ENCODE results near the gene TENM3. TPM values are rescaled to one million over a fixed set of nuclear protein-coding genes. Genes with fewer than 3 reads are reported as not detected.

The TENM3 gene
- total and polyA plus RNA-seq, 3 donors from 2014 or later: 10.9 to 42.7 (median 42.2) TPM

GRCh38 chr4:182724414-182724813, 481.2 kb downstream of the TENM3 start:
- no peaks in the 10 kb centered on the region for H3K9me3 ChIP-seq
- H3K36me3 ChIP-seq (ENCODE audit: low read depth, missing control alignments): no peaks in the 10 kb centered on the region
- H3K4me1 ChIP-seq: no peaks in the 10 kb centered on the region
- no peaks in the 10 kb centered on the region for H3K27me3 ChIP-seq
- intact Hi-C loops (cut with DNase I; ENCODE audit: low total_unique reads): no loop called here
- no peak for DNase-seq
- WGBS, 2 donors: 74 to 82% methylated on average over 2 of the region's 2 CpGs
- H3K4me3 ChIP-seq: no peak overlapping the region
- no peak overlapping the region for H3K27ac ChIP-seq
- TF ChIP-seq POLR2A (IDR thresholded peaks at IDR 0.05): no peak
- TF ChIP-seq CTCF (IDR thresholded peaks at IDR 0.05): no peak

- 85 to 88% methylated on average over 2 of the region's 2 CpGs for WGBS, 2 donors
- intact Hi-C loops (cut with DNase I; ENCODE audit: low total_unique reads): no loop called here
- Histone ChIP-seq H3K36me3 (ENCODE audit: low read depth, missing control alignments) (no peaks in the 10 kb centered on the region), H3K27me3 (no peaks in the 10 kb centered on the region), H3K4me3 (no peak overlapping the region), H3K9me3 (no peaks in the 10 kb centered on the region), H3K27ac (no peak overlapping the region), H3K4me1 (no peaks in the 10 kb centered on the region)
- DNase-seq: no peak
- TF ChIP-seq POLR2A (IDR thresholded peaks at IDR 0.05) (no peak), CTCF (IDR thresholded peaks at IDR 0.05) (no peak)
Observed at GRCh38 chr4:182729516-182729915, 486.3 kb downstream of the TENM3 start.

GRCh38 chr4:182730791-182731190, 487.6 kb downstream of the TENM3 start:
- H3K27me3 ChIP-seq: no peaks in the 10 kb centered on the region
- H3K36me3 ChIP-seq (ENCODE audit: low read depth, missing control alignments): no peaks in the 10 kb centered on the region
- DNase-seq: no peak
- intact Hi-C loops (cut with DNase I; ENCODE audit: low total_unique reads): no loop called here
- H3K4me1 ChIP-seq: no peaks in the 10 kb centered on the region
- 89 to 97% methylated on average over 3 of the region's 3 CpGs for WGBS, 2 donors
- TF ChIP-seq POLR2A (IDR thresholded peaks at IDR 0.05) (no peak), CTCF (IDR thresholded peaks at IDR 0.05) (no peak)
- no peak overlapping the region for H3K27ac ChIP-seq
- H3K4me3 ChIP-seq: no peak overlapping the region
- no peaks in the 10 kb centered on the region for H3K9me3 ChIP-seq

GRCh38 chr4:182736207-182736606, 493.0 kb downstream of the TENM3 start:
- intact Hi-C loops (cut with DNase I; ENCODE audit: low total_unique reads): no loop called here
- Histone ChIP-seq H3K4me3 (no peak overlapping the region), H3K9me3 (no peaks in the 10 kb centered on the region), H3K36me3 (ENCODE audit: low read depth, missing control alignments) (no peaks in the 10 kb centered on the region), H3K4me1 (no peaks in the 10 kb centered on the region), H3K27ac (no peak overlapping the region), H3K27me3 (no peaks in the 10 kb centered on the region)
- TF ChIP-seq CTCF (IDR thresholded peaks at IDR 0.05) (no peak), POLR2A (IDR thresholded peaks at IDR 0.05) (no peak)
- DNase-seq: no peak
- WGBS, 2 donors: 56 to 85% methylated on average over 2 of the region's 2 CpGs

- 75 to 82% methylated on average over 8 of the region's 8 CpGs for WGBS, 2 donors
- Histone ChIP-seq H3K9me3 (no peaks in the 10 kb centered on the region), H3K4me3 (no peak overlapping the region), H3K27me3 (no peaks in the 10 kb centered on the region), H3K27ac (no peak overlapping the region), H3K4me1 (no peaks in the 10 kb centered on the region), H3K36me3 (ENCODE audit: low read depth, missing control alignments) (no peaks in the 10 kb centered on the region)
- no peak for DNase-seq
- intact Hi-C loops (cut with DNase I; ENCODE audit: low total_unique reads): no loop called here
- no peak for TF ChIP-seq POLR2A (IDR thresholded peaks at IDR 0.05)
- no peak for TF ChIP-seq CTCF (IDR thresholded peaks at IDR 0.05)
Observed at GRCh38 chr4:182738283-182739047, 495.3 kb downstream of the TENM3 start.

Measured in testis (tissue), 3 donors.